Renal cortical epithelial cell (primary cell): ENCODE data around the gene TCN1. TPM values are rescaled to one million over a fixed set of nuclear protein-coding genes. Genes with fewer than 3 reads are reported as not detected.
A peak's percentile ranks its signal among the peaks of the same experiment; 100 is the strongest.
"Not testable (repeated sequence)": the region's sequence is repeated elsewhere in the genome, so short reads cannot be mapped to it uniquely, and the experiment has no call there.

Source experiments
- DNase-seq: peaks from one replicate; pipeline ENCODE4 v3.0.0-alpha.2; 2011; ENCODE audit warnings: low read depth
- total RNA-seq: library from RNA; depleted of rRNA; stranded (reverse); fragments of >200 nt; gene quantifications from 2 replicates; pipeline ENCODE4 v1.2.3, GENCODE V29; 2014

TCN1 gene
- total RNA-seq: 1.9 TPM in 1 of 2 replicates, not detected in the other

- peak; percentile 91 for DNase-seq
These were observed at the start of gene TCN1 for GRCh38 chr11:59866397-59866796. TSS of gene TCN1 (minus strand) at chr11:59866487. CDS start at chr11:59866470, 17 bp downstream.

GRCh38 chr11:59903569-59903968 lies 37.3 kb upstream of the TCN1 start:
- not testable (repeated sequence) for DNase-seq

GRCh38 chr11:59901306-59901705 lies 35.0 kb upstream of the TCN1 start:
- DNase-seq: peak; percentile 90

- no peak for DNase-seq
These were observed 34.3 kb upstream of the TCN1 start for GRCh38 chr11:59900366-59901126.

GRCh38 chr11:59899532-59899931 lies 33.2 kb upstream of the TCN1 start:
- DNase-seq: no peak

GRCh38 chr11:59898650-59899049 lies 32.4 kb upstream of the TCN1 start:
- no peak for DNase-seq

- no peak for DNase-seq
These were observed 31.8 kb upstream of the TCN1 start for GRCh38 chr11:59898046-59898445.

- DNase-seq: no peak
These were observed 28.3 kb upstream of the TCN1 start for GRCh38 chr11:59894616-59895015.

- peak; percentile 83 for DNase-seq
These were observed 25.5 kb upstream of the TCN1 start for GRCh38 chr11:59891781-59892181.

- not testable (repeated sequence) for DNase-seq
These were observed 20.9 kb upstream of the TCN1 start for GRCh38 chr11:59887156-59887555.

- no peak for DNase-seq
These were observed 17.3 kb upstream of the TCN1 start for GRCh38 chr11:59883597-59883996.

- no peak for DNase-seq
These were observed 13.3 kb upstream of the TCN1 start for GRCh38 chr11:59879567-59879966.

GRCh38 chr11:59878575-59878974 lies 12.3 kb upstream of the TCN1 start, which contains the start of gene OOSP3:
TSS of gene OOSP3 (plus strand) at chr11:59878782. CDS start at chr11:59878809, 27 bp downstream.
- no peak for DNase-seq

- peak; percentile 48 for DNase-seq
These were observed 11.5 kb upstream of the TCN1 start for GRCh38 chr11:59877784-59878183.

GRCh38 chr11:59877325-59877724 lies 11.0 kb upstream of the TCN1 start:
- no peak for DNase-seq

GRCh38 chr11:59875856-59876519 lies 9.7 kb upstream of the TCN1 start:
- no peak for DNase-seq

- no peak for DNase-seq
These were observed 5.8 kb upstream of the TCN1 start for GRCh38 chr11:59872076-59872475.

GRCh38 chr11:59867946-59868345 lies 1.7 kb upstream of the TCN1 start:
- no peak for DNase-seq

GRCh38 chr11:59866836-59867235 lies 549 bp upstream of the TCN1 start:
- no peak for DNase-seq

GRCh38 chr11:59865031-59865430 lies 1.3 kb downstream of the TCN1 start:
- peak; percentile 93 for DNase-seq

- no peak for DNase-seq
These were observed 4.0 kb downstream of the TCN1 start for GRCh38 chr11:59862252-59862651.

GRCh38 chr11:59859673-59860072 lies 6.6 kb downstream of the TCN1 start:
- DNase-seq: no peak
